K562 (cell line): Measurements from ENCODE around the gene HMGB2. TPM values are rescaled to one million over a fixed set of nuclear protein-coding genes. Genes with fewer than 3 reads are reported as not detected.

Experiments used
- CBFB ChIP-seq: sonication (generic); formaldehyde crosslinking; IDR thresholded peaks from 2 replicates; pipeline ENCODE4 v1.4.0; 2020; ENCODE audit warnings: mild to moderate bottlenecking, missing genetic modification reagents
- CBX8 ChIP-seq: fragments of 200-600 bp; sonication (generic); IDR thresholded peaks from 2 replicates; pipeline ENCODE4 v1.6.1; 2012; ENCODE audit warnings: borderline replicate concordance, mixed run types, low read depth, mild to moderate bottlenecking, moderate library complexity, mixed read lengths, low read length, control low read depth, inconsistent platforms; ENCODE audit not compliant: poor library complexity, severe bottlenecking; ENCODE audit errors: extremely low read depth
- CC2D1A ChIP-seq: fragments of 450-650 bp; IDR thresholded peaks from 2 replicates; pipeline ENCODE4 v1.6.1; 2017; ENCODE audit warnings: mild to moderate bottlenecking
- ETS1 ChIP-seq: conservative IDR thresholded peaks from 2 replicates; pipeline ENCODE4 v1.6.1; 2011; ENCODE audit warnings: low read depth, mild to moderate bottlenecking, low read length; ENCODE audit not compliant: control insufficient read depth
- EWSR1 ChIP-seq: fragments of 450-650 bp; IDR thresholded peaks from 2 replicates; pipeline ENCODE4 v1.6.1; 2018; ENCODE audit warnings: borderline replicate concordance, mild to moderate bottlenecking, low read depth, moderate library complexity; ENCODE audit not compliant: partially characterized antibody
- FOXM1 ChIP-seq, 2 experiments: fragments of 450-650 bp in 1 of 2; sonication (generic) in 1 of 2; formaldehyde crosslinking in 1 of 2; IDR thresholded peaks; 2 replicates each; pipeline versions ENCODE4 v1.6.1 to v1.9.0; 2017 to 2022; ENCODE audit warnings: low read depth in 2 of 2, mild to moderate bottlenecking in 2 of 2, missing genetic modification reagents in 1 of 2, moderate library complexity in 1 of 2
- HNRNPUL1 ChIP-seq: fragments of 200-400 bp; formaldehyde crosslinking; IDR thresholded peaks from 2 replicates; pipeline ENCODE4 v1.6.1; 2017; ENCODE audit warnings: low read length
- NFIX ChIP-seq: fragments of 250-450 bp; sonication (Bioruptor Pico); IDR thresholded peaks from 2 replicates; pipeline ENCODE4 v1.4.0; 2020; ENCODE audit warnings: low read depth, mild to moderate bottlenecking, moderate library complexity
- NFXL1 ChIP-seq: fragments of 450-650 bp; formaldehyde crosslinking; IDR thresholded peaks from 2 replicates; pipeline ENCODE4 v1.4.0; 2021; ENCODE audit warnings: mild to moderate bottlenecking
- PHF21A ChIP-seq: fragments of 450-650 bp; IDR thresholded peaks from 2 replicates; pipeline ENCODE4 v1.6.1; 2017; ENCODE audit warnings: low read depth, borderline replicate concordance
- RBM34 ChIP-seq: fragments of 200-400 bp; formaldehyde crosslinking; IDR thresholded peaks from 2 replicates; pipeline ENCODE4 v1.6.1; 2018; ENCODE audit warnings: low read length, borderline replicate concordance; ENCODE audit not compliant: insufficient read depth
- TRIM24 ChIP-seq, 2 experiments: fragments of 450-650 bp; IDR thresholded peaks; 2 replicates each; pipeline ENCODE4 v1.6.1; 2016
- TRIM28 ChIP-seq: fragments of 450-650 bp; IDR thresholded peaks from 2 replicates; pipeline ENCODE4 v1.6.1; 2017
- ZBTB49 ChIP-seq: sonication (generic); formaldehyde crosslinking; IDR thresholded peaks from 2 replicates; pipeline ENCODE4 v1.8.0; 2022; ENCODE audit warnings: missing genetic modification reagents, mild to moderate bottlenecking, borderline replicate concordance
- ZC3H11A ChIP-seq: IDR thresholded peaks from 2 replicates; pipeline ENCODE4 v1.6.1; 2012; ENCODE audit warnings: low read depth, low read length, improper control_type of control experiment
- ZNF124 ChIP-seq: sonication (generic); formaldehyde crosslinking; IDR thresholded peaks from 2 replicates; pipeline ENCODE4 v1.8.1; 2022; ENCODE audit warnings: missing genetic modification reagents
- ZNF395 ChIP-seq: fragments of 200-800 bp; sonication (Bioruptor generic); IDR thresholded peaks from 2 replicates; pipeline ENCODE4 v1.6.1; 2017; ENCODE audit warnings: missing genetic modification characterization, missing compliant biosample characterization
- ZNF57 ChIP-seq: fragments of 450-650 bp; formaldehyde crosslinking; IDR thresholded peaks from 2 replicates; pipeline ENCODE4 v1.4.0; 2020; ENCODE audit warnings: mild to moderate bottlenecking, moderate library complexity
- ZNF655 ChIP-seq: fragments of 250-450 bp; sonication (Bioruptor Pico); IDR thresholded peaks from 2 replicates; pipeline ENCODE4 v1.5.0; 2021
- ZNF696 ChIP-seq: fragments of 250-450 bp; sonication (Bioruptor Pico); conservative IDR thresholded peaks from 2 replicates; pipeline ENCODE4 v1.4.0; 2020; ENCODE audit warnings: mild to moderate bottlenecking, moderate library complexity
- ZZZ3 ChIP-seq: fragments of 450-650 bp; IDR thresholded peaks from 2 replicates; pipeline ENCODE4 v1.6.1; 2016; ENCODE audit warnings: antibody characterized with exemption, mild to moderate bottlenecking, moderate library complexity
- polyA plus RNA-seq, 8 experiments: library from polyadenylated mRNA; depleted of rRNA in 4 of 8; stranded (reverse) in 5 of 8; unstranded in 3 of 8; fragments of >200 nt; fragmentation: Nextera tagmentation in 2 of 8; fragmentation: Illumina TruSeq in 1 of 8; extraction: Ambion mirVana in 2 of 8; extraction: Trizol in 1 of 8; gene quantifications; 2 replicates each; pipeline versions ENCODE4 v1.2.1 to v1.2.3, GENCODE V29; 2011 to 2014; ENCODE audit warnings: inconsistent platforms in 1 of 8, missing spikeins in 1 of 8
- total RNA-seq, 7 experiments: library from RNA; depleted of rRNA in 6 of 7; stranded (reverse); fragments of >200 nt in 6 of 7; fragmentation: Illumina TruSeq in 2 of 7; extraction: Trizol in 2 of 7; gene quantifications; 2 replicates each; pipeline versions ENCODE4 v1.2.1 to v1.2.3, GENCODE V29; 2011 to 2021; ENCODE audit warnings: low replicate concordance in 1 of 7

HMGB2 gene
- total and polyA plus RNA-seq, 9 of the 15 experiments (the other 6 are each of a cell fraction or from before 2014, with no cell fraction given) = 309 to 822 (median 626) TPM

- TF ChIP-seq ZBTB49 = no peak
- no peak for TF ChIP-seq ZNF124 (CRISPR knock-in tag)
- peak; percentile 46; the same call in 1 of the 2 replicates for TF ChIP-seq ZNF395
- no peak for TF ChIP-seq PHF21A
- TF ChIP-seq NFIX (CRISPR knock-in tag) = no peak
- no peak for TF ChIP-seq ETS1
- no peak for TF ChIP-seq ZNF57
- no peak for TF ChIP-seq TRIM28
- no peak for TF ChIP-seq ZNF655 (CRISPR knock-in tag)
- no peak for TF ChIP-seq RBM34
- TF ChIP-seq ZC3H11A = no peak
- TF ChIP-seq FOXM1 (IDR thresholded peaks at IDR 0.05; ENCODE audit: low read depth) = peak; percentile 72
- no peak for TF ChIP-seq FOXM1 (CRISPR knock-in tag; IDR thresholded peaks at IDR 0.05; ENCODE audit: low read depth)
- no peak for TF ChIP-seq ZZZ3
- TF ChIP-seq CBFB (CRISPR knock-in tag) = no peak
- no peak for TF ChIP-seq HNRNPUL1
- peak; percentile 71 to 83 for TF ChIP-seq TRIM24 (IDR thresholded peaks at IDR 0.05)
- no peak for TF ChIP-seq NFXL1
- TF ChIP-seq ZNF696 (CRISPR knock-in tag) = no peak
- no peak for TF ChIP-seq EWSR1
- peak; percentile 60; the same call in 1 of the 2 replicates for TF ChIP-seq CC2D1A
- TF ChIP-seq CBX8 = no peak
These were observed 44.8 kb downstream of the HMGB2 start (continued) for GRCh38 chr4:173289353-173289727.
